Measurements from ENCODE around the gene MLXIP.

- TF ChIP-seq EZH2 (IDR thresholded peaks at IDR 0.05; ENCODE audit: borderline replicate concordance, low read depth, low read length, severe bottlenecking) = no peak
- TF ChIP-seq, protein P1, sequence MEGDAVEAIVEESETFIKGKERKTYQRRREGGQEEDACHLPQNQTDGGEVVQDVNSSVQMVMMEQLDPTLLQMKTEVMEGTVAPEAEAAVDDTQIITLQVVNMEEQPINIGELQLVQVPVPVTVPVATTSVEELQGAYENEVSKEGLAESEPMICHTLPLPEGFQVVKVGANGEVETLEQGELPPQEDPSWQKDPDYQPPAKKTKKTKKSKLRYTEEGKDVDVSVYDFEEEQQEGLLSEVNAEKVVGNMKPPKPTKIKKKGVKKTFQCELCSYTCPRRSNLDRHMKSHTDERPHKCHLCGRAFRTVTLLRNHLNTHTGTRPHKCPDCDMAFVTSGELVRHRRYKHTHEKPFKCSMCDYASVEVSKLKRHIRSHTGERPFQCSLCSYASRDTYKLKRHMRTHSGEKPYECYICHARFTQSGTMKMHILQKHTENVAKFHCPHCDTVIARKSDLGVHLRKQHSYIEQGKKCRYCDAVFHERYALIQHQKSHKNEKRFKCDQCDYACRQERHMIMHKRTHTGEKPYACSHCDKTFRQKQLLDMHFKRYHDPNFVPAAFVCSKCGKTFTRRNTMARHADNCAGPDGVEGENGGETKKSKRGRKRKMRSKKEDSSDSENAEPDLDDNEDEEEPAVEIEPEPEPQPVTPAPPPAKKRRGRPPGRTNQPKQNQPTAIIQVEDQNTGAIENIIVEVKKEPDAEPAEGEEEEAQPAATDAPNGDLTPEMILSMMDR (IDR thresholded peaks at IDR 0.05; ENCODE audit: borderline replicate concordance, extremely low read depth, low read length, poor library complexity, severe bottlenecking) = no peak
Observed at GRCh38 chr12:122127839-122128238, 49.3 kb downstream of the MLXIP start.
